DMS114 treated with DMSO at 0.1 percent for 48 hours (cell line): Measurements from ENCODE around the gene POU3F3.

ENCODE experiments used
- DNase-seq: peaks from one replicate; lab custom pipeline; 2025; ENCODE audit not compliant: unreplicated experiment; lab: John Stamatoyannopoulos, UW

POU3F3 gene

GRCh38 chr2:104901037-104901881 is 47.3 kb downstream of the POU3F3 start:
- no peak for DNase-seq

GRCh38 chr2:104902317-104902716 is 48.4 kb downstream of the POU3F3 start:
- no peak for DNase-seq
